ENCODE measurements around the gene DACH1.
A peak's percentile ranks its signal among the peaks of the same experiment; 100 is the strongest.
"Not testable (repeated sequence)": the region's sequence is repeated elsewhere in the genome, so short reads cannot be mapped to it uniquely, and the experiment has no call there.

DACH1 gene

DNA sequence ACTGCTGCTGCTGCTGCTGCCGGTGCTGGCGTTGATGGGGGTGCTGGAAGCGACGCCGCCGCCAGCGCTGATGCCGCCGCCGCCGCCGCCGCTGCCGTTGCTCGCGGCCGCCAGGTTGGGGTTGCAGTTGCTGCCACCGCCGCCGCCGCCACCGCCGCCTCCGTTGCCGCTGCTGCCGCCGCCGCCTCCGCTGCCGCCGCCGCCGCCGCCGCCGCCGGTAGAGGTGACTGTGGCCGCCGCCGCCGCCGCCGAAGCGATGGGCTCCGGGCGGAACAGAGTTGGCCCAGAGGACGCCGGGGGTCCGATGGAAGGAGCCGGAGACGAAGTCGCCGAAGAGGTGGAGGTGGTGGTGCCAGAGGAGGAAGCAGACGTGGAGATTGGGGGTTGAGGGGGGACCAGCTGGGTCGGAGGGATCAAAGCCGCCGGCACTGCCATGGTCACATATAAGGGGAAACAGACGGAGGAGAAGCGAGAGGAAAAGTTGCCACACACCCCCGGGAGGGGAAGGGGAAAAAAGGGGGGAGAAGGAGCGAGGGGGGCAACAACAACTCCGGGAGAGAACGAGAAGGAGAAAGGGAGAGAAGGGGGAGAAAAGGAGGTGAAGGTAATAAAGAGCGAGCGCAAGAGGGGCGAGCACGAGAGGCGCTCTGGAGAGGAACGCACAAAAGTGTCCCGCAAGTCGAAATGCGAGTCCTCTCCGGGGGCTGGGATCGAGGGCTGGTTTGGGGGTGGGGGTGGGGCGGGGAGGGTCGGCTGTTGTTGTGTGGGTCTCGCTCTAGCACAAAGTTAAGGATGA is 471 bp downstream of the DACH1 start:
- peak; percentile 73 for DNase-seq (ENCODE audit: low read depth, low spot score)

DNA sequence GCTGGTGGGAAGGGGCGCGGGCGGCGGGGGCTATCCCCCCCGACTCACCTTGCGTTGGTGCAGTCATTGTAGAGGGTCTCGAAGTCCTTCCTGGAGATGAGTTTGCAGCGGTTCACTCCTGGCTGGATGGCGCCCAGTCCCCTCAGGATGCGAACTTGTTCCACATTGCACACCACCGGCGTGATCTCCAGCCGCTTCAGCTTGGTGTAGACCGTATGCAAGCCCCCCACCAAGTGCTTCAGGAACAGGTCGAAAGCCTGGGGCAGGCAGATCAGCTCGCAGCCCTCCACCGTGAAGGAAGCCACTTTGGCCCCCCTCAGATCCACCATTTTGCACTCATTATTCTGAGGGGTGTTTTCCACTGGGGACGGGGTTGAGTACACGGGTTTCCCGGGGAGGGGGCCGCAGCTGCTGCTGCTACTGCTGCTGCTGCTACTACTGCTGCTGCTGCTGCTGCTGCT is 1.1 kb downstream of the DACH1 start:
- DNase-seq (ENCODE audit: low read depth, low spot score), result peak; percentile 59

DNA sequence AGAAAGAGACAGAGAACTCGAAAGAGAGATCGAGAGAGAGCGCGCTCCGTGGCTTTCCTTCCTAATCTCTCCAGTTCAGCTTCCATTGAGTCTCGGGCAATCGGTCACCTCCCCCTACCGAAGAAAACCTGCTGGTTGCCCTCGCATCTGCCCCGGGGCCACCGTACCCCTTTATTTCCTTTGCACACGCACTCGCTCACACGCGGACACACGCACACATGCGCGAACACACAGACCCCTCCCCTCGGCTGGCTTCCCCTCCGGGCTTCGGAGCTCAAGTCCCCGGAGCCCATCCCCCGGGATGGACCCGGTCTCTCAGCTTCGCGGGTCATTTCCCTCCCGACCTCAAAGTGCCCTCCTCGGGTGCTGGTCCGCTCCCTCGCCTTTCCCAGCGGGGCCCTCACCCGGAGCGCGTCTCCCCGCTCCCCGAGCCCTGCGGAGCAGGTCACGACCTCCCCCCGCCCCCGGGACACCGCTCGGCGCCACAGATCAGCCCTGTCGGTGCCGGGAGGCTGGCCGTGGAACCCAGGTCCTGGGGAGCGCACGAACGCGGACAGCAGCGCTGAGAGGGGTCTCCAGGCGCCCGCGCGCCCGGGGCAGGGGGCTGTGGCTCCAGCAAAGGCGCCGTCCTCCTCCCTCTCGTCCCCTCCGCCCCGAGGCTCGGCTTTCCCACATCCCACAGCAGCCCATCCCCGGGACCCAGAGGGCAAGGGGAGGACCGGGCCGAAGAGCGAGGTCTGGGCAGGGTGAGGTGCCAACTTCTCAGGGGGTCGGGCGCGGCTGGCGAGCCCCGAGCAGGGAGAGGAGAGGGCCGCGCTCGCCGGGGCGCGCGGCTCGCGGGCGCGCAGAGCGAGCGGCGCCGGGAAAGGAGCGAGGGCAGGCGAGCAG is 1.8 kb downstream of the DACH1 start:
- peak; percentile 64 for DNase-seq (ENCODE audit: low read depth, low spot score)

DNA sequence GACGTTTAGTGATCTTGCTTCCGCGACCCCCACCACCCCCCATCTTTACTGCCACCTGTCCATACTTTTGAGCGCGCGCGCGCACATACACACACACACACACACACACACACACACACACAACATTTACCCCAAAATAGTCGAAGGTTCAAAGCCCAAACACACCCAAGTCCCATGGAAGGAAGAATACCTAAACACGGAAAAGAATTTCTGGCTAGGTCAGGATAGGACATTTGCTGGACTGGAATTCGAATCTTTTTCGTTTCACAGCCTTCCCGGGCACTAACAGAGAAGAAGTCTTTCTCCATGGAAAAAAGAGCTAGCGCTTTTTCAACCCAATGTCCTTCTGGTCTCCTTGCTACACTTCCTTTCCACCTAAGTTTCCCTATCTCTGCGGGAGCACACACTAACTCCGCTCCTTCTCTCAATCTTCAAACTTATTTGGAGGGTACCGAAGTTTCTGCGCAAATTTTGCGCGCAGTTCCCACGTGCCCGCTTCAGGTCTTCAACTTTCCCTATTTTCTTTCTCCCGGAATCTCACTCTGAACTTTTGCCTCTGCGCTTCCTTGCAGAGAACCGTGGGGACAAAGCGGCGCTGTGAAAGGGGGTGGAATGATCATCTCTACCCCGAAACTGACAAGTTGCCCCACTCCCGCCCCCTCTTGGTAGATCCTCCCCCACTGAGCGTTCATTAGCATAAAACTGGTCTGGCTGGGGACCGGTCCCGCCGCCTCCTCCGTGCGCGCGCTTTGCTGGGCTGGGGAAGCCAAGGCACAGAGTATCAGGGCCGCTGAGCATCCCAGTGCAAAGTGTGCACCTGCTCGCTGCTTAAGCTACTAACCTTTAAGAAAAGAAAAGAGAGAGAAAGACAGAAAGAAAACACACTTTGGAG is 2.7 kb downstream of the DACH1 start:
- peak; percentile 74 for DNase-seq (ENCODE audit: low read depth, low spot score)

DNA sequence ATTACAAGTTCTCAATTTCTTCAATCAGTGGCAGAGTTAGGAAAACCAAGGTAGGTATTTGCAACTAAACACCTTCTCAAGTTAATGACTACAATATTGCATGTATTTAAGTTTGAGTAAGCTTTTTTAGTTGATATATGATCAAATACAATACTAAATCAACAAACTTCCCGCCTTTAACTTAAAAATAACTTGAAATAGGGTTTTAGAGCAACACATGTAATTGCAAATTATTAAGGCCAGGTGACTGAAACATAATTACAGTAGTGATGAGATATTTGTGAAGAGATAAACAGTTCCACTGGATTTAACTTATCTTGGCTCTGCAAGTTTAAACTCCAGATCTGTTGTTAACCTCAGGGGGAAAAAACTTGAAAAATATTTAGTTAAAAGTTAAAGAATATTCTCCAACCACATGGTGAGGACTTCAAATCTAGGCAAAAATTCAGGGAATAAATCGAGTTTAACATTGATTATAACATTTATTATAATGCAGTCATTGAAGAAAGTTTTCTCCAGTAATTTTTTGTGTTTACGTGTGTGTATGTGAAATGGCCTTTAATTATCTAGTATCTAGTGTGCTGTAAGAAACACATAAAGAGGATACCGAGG is 3.6 kb downstream of the DACH1 start:
- no peak for DNase-seq (ENCODE audit: low read depth, low spot score)

DNA sequence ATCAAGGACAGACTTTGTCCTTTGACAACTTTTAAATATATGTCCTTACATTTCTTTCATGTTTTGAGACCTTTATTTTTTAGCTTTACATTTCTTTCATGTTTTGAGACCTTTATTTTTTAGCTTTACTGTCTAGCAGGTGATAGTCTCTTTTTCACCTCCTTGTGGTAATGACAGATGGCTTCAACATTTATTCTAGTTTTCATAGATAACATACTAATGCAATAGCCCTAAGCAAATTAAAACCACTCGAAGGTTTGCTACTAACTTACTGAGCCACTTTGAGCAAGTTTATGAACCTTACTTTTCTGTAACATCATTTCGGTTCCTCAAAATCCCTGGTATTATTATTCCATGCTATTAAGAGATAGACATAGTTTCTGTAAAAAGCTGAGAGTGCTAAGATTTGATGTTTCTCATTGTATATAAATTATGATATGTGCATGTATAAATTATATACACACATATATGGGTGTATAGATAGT is 4.5 kb downstream of the DACH1 start:
- DNase-seq (ENCODE audit: low read depth, low spot score), result no peak

DNA sequence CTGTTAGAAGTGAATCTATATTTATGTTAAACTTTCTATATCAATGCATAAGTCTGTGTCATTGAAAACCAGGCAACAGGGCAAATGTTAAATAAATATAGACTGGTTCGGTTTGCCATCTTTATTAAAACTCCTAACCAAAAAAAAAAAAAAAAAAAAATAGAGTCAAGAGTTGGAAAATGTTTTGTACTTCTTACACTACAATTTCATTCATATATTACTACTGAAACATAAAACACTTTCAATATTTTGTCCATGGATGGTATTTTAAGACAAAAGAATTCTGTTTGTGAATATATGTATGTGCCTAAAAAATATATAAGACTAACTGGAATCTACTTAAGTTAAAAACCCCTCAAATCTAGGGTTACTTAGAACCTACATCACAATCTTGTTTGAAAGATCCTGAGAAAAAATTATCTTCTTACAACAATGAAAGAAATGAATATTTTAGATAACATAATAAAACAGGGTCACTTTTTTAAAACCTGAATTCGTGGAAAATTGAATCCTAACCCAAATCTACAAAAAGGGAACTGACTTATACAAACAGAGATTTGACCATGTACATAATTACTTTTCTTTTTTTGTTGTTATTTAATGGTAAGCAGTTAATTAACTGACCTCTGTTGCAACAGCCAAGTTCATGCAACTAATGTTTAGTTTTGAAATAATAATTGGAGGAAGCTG is 5.1 kb downstream of the DACH1 start:
- no peak for DNase-seq (ENCODE audit: low read depth, low spot score)

DNA sequence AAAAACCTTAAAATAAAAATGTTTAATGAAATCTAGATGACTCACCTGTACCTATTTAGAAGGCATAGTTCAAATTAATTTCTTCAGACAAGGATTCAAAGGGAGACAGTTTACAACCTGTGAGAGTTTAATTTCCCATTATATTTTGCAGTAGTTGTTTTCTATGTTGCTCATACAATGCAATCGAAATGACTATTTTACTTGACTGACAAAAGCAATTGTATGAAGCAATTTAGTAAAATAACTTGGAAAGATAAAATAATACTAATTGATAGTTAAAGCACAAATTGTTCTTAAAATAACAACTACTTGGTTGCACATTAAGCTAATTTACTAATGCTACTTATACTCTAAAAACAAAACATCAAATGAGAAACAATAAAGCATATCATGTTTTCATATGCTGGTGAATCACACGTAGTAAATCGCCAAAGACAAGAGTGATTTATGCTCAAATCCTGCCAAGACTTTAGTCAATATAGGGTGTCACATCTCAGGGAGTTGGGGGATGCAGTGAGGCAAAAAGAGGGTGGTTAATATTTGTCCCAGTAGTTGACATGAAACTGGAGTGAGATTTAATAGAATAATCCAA is 6.4 kb downstream of the DACH1 start:
- no peak for DNase-seq (ENCODE audit: low read depth, low spot score)

DNA sequence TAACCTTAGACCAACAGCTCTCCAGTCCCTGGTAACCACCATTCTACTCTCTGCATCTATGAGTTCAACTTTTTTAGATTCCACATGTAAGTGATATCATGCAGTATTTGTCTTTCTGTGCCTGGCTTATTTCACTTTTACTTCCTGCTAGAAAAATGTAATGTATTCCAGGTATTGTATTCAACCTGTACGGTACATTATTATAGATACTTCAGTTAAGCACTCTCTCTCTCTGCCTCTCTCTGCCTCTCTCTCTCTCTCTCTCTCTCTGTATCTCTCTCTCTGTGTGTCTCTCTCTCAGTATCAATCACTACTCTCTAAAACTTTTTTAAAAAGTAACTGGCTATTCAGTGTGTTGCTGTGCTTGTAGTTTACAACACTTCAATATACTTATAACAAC is 8.4 kb downstream of the DACH1 start:
- no peak for DNase-seq (ENCODE audit: low read depth, low spot score)

DNA sequence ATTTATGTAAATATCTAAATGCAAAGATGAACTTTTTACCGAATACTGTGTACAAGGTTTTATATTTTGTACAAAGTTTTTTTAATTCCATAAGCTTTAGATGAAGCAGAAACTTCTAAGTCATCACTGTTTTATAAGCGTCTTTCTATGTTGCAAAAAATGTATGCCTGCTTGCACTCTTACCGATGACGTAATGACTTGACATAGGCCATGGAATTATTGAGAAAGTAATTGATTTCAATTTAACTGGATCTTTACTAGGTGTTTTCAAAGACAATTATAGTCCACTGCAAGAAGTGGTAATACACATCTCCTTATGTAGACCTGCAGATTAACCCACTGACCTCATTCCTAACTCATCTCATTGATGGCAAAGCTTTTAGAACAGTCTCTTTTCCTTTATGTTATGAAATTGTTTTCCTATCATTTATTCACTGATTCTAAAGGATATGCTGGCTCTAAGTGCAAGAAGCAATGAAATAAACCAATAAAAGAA is 10.4 kb downstream of the DACH1 start:
- no peak for DNase-seq (ENCODE audit: low read depth, low spot score)

DNA sequence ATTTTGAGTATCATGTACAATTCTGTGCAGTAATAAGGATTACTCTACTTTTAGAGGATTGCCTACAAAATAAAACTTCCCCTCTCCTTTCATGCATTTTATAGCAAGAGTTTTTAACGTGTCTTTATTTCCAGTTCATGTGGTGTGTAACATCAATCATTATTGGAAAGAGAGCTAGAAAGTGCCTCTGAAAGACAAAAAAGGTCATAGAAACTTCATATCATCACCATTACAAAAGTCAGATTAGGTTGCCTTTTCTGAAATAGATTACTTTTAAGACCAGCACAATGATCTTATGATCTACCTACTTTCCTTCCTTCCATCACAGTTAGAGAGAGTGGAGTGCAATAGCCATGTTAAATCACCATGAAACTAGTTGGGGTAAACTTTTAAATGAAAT is 12.6 kb downstream of the DACH1 start:
- no peak for DNase-seq (ENCODE audit: low read depth, low spot score)

DNA sequence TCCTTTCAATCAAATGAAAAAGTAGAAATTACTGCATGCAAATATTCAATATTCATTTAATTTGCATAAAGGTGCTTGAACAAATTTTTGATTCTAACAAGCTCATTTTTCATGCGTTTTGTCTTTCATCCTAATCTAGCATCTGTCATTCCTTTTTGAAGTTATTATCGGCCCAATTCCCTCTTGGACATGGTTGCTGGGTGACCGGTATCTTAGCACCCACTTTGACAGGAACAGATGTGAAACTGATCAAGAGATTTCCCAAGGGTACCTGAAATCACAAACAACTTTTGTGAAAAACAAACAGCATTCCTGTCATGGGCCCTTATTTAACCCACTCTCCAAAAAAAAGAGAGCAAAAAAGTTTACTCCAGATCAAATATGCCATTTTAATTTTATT is 13.3 kb downstream of the DACH1 start:
- no peak for DNase-seq (ENCODE audit: low read depth, low spot score)

DNA sequence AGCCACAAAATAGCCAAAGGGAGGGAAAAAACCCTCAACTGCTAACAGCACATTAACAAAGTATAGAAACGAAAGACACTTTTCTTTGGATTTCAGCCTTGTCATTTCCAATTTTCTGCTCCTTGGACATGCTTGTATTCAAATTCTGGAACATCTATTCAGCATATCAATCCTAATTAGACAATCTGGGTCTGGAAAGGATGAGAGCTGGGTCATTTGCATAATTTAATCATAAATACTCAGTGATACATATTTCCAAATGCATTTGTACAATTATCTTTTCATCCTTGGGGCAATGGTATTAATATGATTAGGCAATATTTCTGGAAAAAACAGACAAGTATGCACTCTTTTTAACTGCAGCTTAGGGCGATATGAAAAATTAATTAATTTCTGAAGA is 14.3 kb downstream of the DACH1 start:
- DNase-seq (ENCODE audit: low read depth, low spot score), result no peak

DNA sequence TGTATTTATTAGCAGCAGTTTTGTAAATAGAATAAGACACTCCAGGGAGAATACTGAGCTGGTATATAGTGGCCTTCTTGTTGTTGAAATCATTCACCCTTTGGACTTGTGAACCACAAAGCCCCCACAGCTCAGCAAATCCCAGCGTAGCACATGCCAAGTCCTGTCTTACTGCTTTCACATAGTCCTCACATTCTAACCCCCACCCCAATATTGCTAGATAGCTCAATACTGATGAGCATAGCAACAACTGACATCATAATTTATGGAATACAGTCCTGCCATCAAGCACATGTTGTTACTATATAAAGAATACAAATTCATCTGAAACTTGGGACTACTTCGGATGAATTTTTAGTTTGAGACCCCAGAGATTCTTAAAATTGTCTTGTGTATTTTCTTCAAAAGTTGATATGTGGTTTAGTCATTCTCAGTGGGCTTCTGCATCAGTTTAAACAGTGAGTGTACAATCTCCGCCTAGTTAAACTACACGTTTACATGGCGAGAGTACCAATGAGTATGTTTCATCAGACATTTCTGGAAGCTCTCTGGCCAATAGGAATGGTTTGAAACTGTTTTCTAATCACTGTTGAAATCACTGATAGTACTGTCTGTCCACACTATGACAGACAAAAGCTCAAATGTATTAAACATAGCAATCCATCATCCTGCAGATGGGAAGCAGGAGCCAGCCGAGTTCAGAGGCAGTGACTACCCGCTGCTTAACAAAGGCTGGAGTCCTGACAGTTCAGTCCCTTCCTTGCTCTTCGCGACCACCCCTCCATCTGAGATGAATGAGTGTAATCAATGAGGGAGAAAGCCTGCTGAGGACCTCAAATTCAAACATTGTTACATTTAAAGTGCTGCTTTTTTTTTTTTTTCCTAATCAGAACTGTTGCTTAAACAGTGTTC is 15.2 kb downstream of the DACH1 start:
- no peak for DNase-seq (ENCODE audit: low read depth, low spot score)

DNA sequence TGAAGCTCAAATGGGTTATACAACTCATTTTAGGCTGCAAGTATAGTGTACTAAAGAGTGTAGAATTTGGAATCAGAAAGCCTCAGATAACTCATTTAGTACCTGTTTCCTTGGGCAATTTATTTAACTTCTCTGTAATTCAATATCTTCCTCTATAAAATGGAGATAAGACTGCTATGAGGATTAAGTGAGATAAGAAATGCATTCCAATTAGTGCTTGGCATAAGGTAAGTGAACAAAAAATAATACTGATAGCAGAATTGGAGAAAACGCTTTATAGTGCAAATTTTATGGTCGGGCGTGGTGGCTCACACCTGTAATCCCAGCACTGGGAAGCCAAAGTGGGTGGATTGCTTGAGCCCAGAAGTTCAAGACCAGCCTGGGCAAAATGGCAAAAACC is 25.0 kb downstream of the DACH1 start:
- DNase-seq (ENCODE audit: low read depth, low spot score), result no peak

DNA sequence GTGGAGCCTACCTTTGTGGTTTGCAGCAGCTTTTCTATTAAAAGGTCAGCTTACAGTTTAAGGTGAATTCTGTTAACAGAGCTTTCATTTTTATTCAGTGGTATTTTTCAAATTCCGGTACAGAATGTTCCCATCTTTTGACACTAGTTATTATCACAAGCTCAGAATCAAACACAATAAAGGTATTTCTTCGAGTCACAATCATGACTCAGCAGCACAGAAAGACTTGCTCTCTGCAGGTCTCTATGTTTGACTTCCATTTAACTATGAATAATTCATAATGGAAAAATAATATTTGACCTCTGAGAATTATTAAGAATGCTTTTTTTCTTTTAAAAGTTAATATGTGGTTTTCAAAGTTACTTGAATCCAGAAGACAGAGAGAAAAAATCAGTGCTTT is 28.2 kb downstream of the DACH1 start:
- DNase-seq (ENCODE audit: low read depth, low spot score), result peak; percentile 29

DNA sequence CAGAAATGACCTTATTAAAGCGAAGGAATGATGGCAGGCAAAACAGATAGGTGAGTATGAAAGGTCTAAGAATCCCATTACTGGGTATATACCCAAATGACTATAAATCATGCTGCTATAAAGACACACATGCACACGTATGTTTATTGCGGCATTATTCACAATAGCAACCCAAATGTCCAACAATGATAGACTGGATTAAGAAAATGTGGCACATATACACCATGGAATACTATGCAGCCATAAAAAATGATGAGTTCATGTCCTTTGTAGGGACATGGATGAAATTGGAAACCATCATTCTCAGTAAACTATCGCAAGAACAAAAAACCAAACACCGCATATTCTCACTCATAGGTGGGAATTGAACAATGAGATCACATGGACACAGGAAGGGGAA is 29.4 kb downstream of the DACH1 start:
- DNase-seq (ENCODE audit: low read depth, low spot score), result not testable (repeated sequence)

DNA sequence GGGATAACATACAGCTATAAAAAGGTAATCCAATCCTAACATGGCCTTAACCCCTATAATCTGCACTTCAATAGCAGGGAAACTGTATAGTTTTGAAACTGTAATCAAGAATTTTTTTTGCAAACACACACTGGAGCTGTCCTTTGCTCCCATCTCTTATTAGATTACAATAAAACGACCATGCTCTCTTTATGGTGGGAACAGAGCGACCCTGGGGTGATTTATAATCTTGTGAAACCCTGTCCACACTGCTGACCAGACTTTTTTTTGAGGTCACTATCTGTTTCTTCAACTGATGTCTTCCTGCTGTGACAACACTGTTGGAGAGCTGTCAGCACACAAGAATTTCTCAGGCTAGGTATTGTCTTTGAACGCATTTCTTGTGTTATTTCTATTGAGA is 35.3 kb downstream of the DACH1 start:
- no peak for DNase-seq (ENCODE audit: low read depth, low spot score)

DNA sequence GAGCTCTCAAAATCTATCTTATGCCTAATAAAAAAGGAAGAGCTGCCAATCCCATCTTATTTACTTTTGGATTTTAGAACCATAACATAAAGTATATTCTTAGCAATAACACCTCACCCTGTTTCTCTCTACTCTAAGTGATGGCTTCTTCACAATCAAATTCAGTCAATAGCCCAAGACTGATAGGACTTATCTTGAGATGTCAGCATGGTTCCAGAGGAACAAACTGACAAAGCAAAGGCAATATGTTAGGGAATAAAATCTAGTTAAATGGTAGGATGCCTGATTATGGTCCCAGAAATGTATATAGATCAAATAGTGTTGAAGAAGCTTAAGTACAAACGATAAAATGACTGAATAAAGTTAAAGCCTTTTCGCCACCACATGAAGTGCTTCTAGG is 36.3 kb downstream of the DACH1 start:
- DNase-seq (ENCODE audit: low read depth, low spot score), result no peak
